ENCODE measurements around the gene ADCY10. TPM values are rescaled to one million over a fixed set of nuclear protein-coding genes. Genes with fewer than 3 reads are reported as not detected.

Gene ADCY10
- total RNA-seq, 1 donor from 2014 or later: not detected

DNA sequence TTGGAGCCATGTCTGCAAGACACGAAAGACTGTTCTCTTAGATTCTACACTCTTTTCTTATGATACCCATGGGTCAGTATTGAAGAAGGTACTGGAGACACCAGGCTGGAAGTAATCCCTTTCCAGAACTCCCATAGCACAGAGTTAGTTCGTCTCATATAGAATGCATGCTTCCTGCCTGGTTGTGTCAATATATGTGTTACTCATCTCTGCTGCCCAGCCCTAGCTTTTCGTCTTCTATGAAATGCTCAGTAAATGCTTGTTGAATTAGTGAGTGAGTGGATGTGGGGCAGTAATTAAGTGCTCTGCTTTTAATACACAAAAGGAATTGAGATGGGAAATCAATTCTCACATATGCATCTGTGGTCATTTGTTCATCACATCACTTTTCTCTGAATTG is 32.1 kb downstream of the ADCY10 start:
- Mint-ChIP-seq H3K27ac (ENCODE audit: unreplicated experiment) (no peak overlapping the region), H3K36me3 (ENCODE audit: low read depth) (no peaks in the 10 kb centered on the region), H3K4me3 (no peak overlapping the region), H3K4me1 (no peaks in the 10 kb centered on the region), H3K27me3 (ENCODE audit: low read depth) (no peaks in the 10 kb centered on the region), H3K9me3 (peaks cover 4% of the 10 kb centered on the region)
- no peak for DNase-seq (ENCODE audit: low read depth, low spot score)
- TF ChIP-seq, protein P1, sequence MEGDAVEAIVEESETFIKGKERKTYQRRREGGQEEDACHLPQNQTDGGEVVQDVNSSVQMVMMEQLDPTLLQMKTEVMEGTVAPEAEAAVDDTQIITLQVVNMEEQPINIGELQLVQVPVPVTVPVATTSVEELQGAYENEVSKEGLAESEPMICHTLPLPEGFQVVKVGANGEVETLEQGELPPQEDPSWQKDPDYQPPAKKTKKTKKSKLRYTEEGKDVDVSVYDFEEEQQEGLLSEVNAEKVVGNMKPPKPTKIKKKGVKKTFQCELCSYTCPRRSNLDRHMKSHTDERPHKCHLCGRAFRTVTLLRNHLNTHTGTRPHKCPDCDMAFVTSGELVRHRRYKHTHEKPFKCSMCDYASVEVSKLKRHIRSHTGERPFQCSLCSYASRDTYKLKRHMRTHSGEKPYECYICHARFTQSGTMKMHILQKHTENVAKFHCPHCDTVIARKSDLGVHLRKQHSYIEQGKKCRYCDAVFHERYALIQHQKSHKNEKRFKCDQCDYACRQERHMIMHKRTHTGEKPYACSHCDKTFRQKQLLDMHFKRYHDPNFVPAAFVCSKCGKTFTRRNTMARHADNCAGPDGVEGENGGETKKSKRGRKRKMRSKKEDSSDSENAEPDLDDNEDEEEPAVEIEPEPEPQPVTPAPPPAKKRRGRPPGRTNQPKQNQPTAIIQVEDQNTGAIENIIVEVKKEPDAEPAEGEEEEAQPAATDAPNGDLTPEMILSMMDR (conservative IDR thresholded peaks at IDR 0.05): no peak

GRCh38 chr1:167881069-167881468 is 32.9 kb downstream of the ADCY10 start:
- peaks cover 4% of the 10 kb centered on the region for H3K9me3 Mint-ChIP-seq
- H3K36me3 Mint-ChIP-seq (ENCODE audit: low read depth): no peaks in the 10 kb centered on the region

GRCh38 chr1:167880580-167881021 is 33.3 kb downstream of the ADCY10 start:
- H3K27me3 Mint-ChIP-seq (ENCODE audit: low read depth): no peaks in the 10 kb centered on the region
- H3K36me3 Mint-ChIP-seq (ENCODE audit: low read depth): no peaks in the 10 kb centered on the region
- no peak overlapping the region for H3K4me3 Mint-ChIP-seq
- DNase-seq (ENCODE audit: low read depth, low spot score): no peak
- no peaks in the 10 kb centered on the region for H3K4me1 Mint-ChIP-seq
- peaks cover 4% of the 10 kb centered on the region for H3K9me3 Mint-ChIP-seq
- H3K27ac Mint-ChIP-seq (ENCODE audit: unreplicated experiment): no peak overlapping the region
- TF ChIP-seq, protein P1 (conservative IDR thresholded peaks at IDR 0.05): no peak

More at GRCh38 chr1:167881069-167881468, 32.9 kb downstream of the ADCY10 start:
- no peaks in the 10 kb centered on the region for H3K4me1 Mint-ChIP-seq
- no peak overlapping the region for H3K4me3 Mint-ChIP-seq
- TF ChIP-seq, protein P1 (conservative IDR thresholded peaks at IDR 0.05): no peak
- no peaks in the 10 kb centered on the region for H3K27me3 Mint-ChIP-seq (ENCODE audit: low read depth)
- no peak for DNase-seq (ENCODE audit: low read depth, low spot score)
- H3K27ac Mint-ChIP-seq (ENCODE audit: unreplicated experiment): no peak overlapping the region

DNA sequence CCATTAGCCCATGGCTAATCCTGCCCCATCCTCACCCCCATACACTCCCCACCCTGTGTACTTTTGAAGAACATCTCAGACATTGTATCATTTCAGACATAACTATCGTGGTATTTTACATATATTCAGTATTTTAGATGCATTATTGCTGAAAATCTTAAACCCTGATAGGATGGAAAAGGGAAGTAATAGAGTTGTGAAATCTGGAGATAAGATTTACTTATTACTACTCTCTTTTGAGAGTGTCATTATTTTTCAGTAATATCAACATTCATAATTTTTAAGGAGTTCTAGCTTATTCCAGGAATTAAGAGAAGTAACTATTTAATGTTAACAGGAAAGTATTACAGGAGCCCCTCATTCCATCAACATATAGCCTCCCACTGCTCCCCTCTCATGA is 34.4 kb downstream of the ADCY10 start:
- no peak for DNase-seq (ENCODE audit: low read depth, low spot score)
- Mint-ChIP-seq H3K9me3 (no peaks in the 10 kb centered on the region), H3K27me3 (ENCODE audit: low read depth) (no peaks in the 10 kb centered on the region), H3K36me3 (ENCODE audit: low read depth) (no peaks in the 10 kb centered on the region), H3K27ac (ENCODE audit: unreplicated experiment) (no peak overlapping the region), H3K4me3 (no peak overlapping the region), H3K4me1 (no peaks in the 10 kb centered on the region)
- TF ChIP-seq, protein P1 (conservative IDR thresholded peaks at IDR 0.05): no peak

DNA sequence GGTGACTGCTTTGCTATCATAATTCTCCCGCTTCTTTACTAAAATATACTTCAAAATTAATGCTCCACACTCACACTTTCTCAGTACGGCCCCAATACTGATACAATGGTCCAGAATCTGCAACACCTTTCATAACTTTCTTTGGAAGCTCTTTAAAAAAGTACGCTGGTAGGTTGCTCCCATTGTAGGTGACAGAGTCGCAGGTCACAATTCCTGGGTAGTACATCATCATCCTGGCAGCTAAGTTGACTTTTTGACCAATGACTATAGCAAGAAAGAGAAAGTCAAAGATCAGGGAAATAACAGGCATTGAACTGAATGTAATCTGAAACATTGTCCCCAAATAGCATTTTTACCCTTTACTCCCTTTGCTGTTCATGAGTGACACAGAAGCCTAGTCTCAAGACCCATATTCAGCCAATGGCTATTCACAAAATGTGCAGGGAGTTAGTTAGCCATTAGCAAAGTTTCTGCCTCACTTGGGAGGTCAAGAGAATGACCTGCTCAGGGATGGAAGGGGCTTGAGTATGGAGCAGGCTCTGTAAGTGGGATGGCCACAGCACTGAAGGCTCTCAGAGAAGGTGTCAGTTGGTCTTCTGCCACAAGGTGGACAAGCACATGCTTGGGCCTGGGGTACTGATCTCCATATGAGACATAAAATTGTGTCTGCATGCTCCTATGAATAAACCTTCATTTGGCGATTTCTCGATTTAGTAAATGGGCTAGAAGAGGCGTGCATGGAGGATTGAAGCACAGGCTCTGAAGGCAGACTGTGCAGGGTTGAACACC is 35.4 kb downstream of the ADCY10 start:
- H3K4me1 Mint-ChIP-seq: no peaks in the 10 kb centered on the region
- no peak overlapping the region for H3K27ac Mint-ChIP-seq (ENCODE audit: unreplicated experiment)
- no peaks in the 10 kb centered on the region for H3K27me3 Mint-ChIP-seq (ENCODE audit: low read depth)
- no peaks in the 10 kb centered on the region for H3K36me3 Mint-ChIP-seq (ENCODE audit: low read depth)
- H3K9me3 Mint-ChIP-seq: no peaks in the 10 kb centered on the region
- TF ChIP-seq, protein P1 (conservative IDR thresholded peaks at IDR 0.05): no peak
- DNase-seq (ENCODE audit: low read depth, low spot score): no peak
- no peak overlapping the region for H3K4me3 Mint-ChIP-seq

Data from neural crest cell (in vitro differentiated cells).